GM23338 (cell line): Measurements from ENCODE around the gene YWHAQ. TPM values are rescaled to one million over a fixed set of nuclear protein-coding genes. Genes with fewer than 3 reads are reported as not detected.

Experiments used
- CREB1 ChIP-seq: fragments of 250-450 bp; sonication (Bioruptor Pico); IDR thresholded peaks from 2 replicates; pipeline ENCODE4 v1.5.0; 2020; ENCODE audit warnings: low read depth, mild to moderate bottlenecking, moderate library complexity
- EZH2 ChIP-seq: fragments of 200-600 bp; sonication (generic); IDR thresholded peaks from one replicate; pipeline ENCODE4 v1.8.0; 2017; ENCODE audit warnings: antibody characterized with exemption, mild to moderate bottlenecking, low read depth; ENCODE audit not compliant: unreplicated experiment
- EZH2phosphoT487 ChIP-seq: fragments of 200-600 bp; sonication (generic); IDR thresholded peaks from one replicate; pipeline ENCODE4 v1.8.1; 2018; ENCODE audit warnings: antibody characterized with exemption; ENCODE audit not compliant: unreplicated experiment
- JUNB ChIP-seq: IDR thresholded peaks from one replicate; pipeline ENCODE4 v1.6.1; 2016; ENCODE audit warnings: antibody characterized with exemption; ENCODE audit not compliant: unreplicated experiment
- POLR2AphosphoS5 ChIP-seq: IDR thresholded peaks from 2 replicates; pipeline ENCODE4 v1.6.1; 2016; ENCODE audit warnings: antibody characterized with exemption, low read depth
- STAT1 ChIP-seq: IDR thresholded peaks from one replicate; pipeline ENCODE4 v1.6.1; 2016; ENCODE audit warnings: antibody characterized with exemption; ENCODE audit not compliant: unreplicated experiment
- ZNF114 ChIP-seq: fragments of 250-450 bp; sonication (Bioruptor Pico); IDR thresholded peaks from 2 replicates; pipeline ENCODE4 v1.5.0; 2020; ENCODE audit warnings: mild to moderate bottlenecking, moderate library complexity
- ZNF331 ChIP-seq: fragments of 250-450 bp; sonication (Bioruptor Pico); IDR thresholded peaks from 2 replicates; pipeline ENCODE4 v1.5.0; 2020; ENCODE audit warnings: low read depth, mild to moderate bottlenecking, moderate library complexity
- polyA plus RNA-seq: library from polyadenylated mRNA; unstranded; fragments of >200 nt; fragmentation: Nextera tagmentation; extraction: Ambion mirVana; gene quantifications from 2 replicates; pipeline ENCODE4 v1.2.1, GENCODE V29; 2016
- total RNA-seq: library from RNA; depleted of rRNA; stranded (reverse); fragments of >200 nt; shearing (Covaris generic); gene quantifications from 2 replicates; pipeline ENCODE4 v1.2.3, GENCODE V29; 2014
- TF ChIP-seq, protein P1 (sequence below): fragments of 250-450 bp; sonication (Bioruptor Pico); IDR thresholded peaks from 2 replicates; pipeline ENCODE4 v1.5.0; 2020; ENCODE audit warnings: mild to moderate bottlenecking, moderate library complexity
- TF ChIP-seq, protein P2 (sequence below): IDR thresholded peaks from one replicate; pipeline ENCODE4 v1.6.1; 2018; ENCODE audit warnings: antibody characterized with exemption; ENCODE audit not compliant: unreplicated experiment

YWHAQ gene
- total and polyA plus RNA-seq, 2 experiments from 2014 or later = 295 to 464 TPM

DNA sequence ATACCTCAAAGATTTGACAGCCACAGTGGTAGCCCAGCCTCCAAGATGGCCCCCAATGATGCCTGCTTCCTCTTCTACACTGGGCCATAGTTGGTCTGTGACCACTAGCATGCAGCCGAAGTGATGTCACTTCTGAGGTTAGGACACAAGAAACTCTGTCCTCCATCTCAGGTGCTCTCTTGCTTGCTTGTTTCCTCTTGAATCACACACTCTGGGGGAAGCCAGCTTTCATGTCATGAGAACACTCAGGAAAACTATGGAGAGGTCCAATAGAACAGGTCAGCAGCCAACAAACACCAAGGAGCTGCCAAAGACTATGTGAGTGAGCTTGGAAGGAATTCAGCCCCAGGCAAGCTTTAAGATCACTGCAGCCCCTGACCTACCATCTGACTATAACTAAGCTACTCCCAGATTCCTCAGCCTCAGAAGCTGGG, 71.8 kb downstream of the YWHAQ start (continued):
- TF ChIP-seq, protein P1, sequence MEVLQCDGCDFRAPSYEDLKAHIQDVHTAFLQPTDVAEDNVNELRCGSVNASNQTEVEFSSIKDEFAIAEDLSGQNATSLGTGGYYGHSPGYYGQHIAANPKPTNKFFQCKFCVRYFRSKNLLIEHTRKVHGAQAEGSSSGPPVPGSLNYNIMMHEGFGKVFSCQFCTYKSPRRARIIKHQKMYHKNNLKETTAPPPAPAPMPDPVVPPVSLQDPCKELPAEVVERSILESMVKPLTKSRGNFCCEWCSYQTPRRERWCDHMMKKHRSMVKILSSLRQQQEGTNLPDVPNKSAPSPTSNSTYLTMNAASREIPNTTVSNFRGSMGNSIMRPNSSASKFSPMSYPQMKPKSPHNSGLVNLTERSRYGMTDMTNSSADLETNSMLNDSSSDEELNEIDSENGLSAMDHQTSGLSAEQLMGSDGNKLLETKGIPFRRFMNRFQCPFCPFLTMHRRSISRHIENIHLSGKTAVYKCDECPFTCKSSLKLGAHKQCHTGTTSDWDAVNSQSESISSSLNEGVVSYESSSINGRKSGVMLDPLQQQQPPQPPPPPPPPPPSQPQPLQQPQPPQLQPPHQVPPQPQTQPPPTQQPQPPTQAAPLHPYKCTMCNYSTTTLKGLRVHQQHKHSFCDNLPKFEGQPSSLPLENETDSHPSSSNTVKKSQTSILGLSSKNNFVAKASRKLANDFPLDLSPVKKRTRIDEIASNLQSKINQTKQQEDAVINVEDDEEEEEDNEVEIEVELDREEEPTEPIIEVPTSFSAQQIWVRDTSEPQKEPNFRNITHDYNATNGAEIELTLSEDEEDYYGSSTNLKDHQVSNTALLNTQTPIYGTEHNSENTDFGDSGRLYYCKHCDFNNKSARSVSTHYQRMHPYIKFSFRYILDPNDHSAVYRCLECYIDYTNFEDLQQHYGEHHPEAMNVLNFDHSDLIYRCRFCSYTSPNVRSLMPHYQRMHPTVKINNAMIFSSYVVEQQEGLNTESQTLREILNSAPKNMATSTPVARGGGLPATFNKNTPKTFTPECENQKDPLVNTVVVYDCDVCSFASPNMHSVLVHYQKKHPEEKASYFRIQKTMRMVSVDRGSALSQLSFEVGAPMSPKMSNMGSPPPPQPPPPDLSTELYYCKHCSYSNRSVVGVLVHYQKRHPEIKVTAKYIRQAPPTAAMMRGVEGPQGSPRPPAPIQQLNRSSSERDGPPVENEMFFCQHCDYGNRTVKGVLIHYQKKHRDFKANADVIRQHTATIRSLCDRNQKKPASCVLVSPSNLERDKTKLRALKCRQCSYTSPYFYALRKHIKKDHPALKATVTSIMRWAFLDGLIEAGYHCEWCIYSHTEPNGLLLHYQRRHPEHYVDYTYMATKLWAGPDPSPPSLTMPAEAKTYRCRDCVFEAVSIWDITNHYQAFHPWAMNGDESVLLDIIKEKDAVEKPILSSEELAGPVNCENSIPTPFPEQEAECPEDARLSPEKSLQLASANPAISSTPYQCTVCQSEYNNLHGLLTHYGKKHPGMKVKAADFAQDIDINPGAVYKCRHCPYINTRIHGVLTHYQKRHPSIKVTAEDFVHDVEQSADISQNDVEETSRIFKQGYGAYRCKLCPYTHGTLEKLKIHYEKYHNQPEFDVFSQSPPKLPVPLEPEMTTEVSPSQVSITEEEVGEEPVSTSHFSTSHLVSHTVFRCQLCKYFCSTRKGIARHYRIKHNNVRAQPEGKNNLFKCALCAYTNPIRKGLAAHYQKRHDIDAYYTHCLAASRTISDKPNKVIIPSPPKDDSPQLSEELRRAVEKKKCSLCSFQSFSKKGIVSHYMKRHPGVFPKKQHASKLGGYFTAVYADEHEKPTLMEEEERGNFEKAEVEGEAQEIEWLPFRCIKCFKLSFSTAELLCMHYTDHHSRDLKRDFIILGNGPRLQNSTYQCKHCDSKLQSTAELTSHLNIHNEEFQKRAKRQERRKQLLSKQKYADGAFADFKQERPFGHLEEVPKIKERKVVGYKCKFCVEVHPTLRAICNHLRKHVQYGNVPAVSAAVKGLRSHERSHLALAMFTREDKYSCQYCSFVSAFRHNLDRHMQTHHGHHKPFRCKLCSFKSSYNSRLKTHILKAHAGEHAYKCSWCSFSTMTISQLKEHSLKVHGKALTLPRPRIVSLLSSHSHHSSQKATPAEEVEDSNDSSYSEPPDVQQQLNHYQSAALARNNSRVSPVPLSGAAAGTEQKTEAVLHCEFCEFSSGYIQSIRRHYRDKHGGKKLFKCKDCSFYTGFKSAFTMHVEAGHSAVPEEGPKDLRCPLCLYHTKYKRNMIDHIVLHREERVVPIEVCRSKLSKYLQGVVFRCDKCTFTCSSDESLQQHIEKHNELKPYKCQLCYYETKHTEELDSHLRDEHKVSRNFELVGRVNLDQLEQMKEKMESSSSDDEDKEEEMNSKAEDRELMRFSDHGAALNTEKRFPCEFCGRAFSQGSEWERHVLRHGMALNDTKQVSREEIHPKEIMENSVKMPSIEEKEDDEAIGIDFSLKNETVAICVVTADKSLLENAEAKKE = no peak
- TF ChIP-seq CREB1 (CRISPR knock-in tag) (no peak), EZH2phosphoT487 (no peak), ZNF114 (no peak), POLR2AphosphoS5 (no peak), STAT1 (no peak), JUNB (no peak), ZNF331 (CRISPR knock-in tag) (no peak), EZH2 (no peak)
- TF ChIP-seq, protein P2, sequence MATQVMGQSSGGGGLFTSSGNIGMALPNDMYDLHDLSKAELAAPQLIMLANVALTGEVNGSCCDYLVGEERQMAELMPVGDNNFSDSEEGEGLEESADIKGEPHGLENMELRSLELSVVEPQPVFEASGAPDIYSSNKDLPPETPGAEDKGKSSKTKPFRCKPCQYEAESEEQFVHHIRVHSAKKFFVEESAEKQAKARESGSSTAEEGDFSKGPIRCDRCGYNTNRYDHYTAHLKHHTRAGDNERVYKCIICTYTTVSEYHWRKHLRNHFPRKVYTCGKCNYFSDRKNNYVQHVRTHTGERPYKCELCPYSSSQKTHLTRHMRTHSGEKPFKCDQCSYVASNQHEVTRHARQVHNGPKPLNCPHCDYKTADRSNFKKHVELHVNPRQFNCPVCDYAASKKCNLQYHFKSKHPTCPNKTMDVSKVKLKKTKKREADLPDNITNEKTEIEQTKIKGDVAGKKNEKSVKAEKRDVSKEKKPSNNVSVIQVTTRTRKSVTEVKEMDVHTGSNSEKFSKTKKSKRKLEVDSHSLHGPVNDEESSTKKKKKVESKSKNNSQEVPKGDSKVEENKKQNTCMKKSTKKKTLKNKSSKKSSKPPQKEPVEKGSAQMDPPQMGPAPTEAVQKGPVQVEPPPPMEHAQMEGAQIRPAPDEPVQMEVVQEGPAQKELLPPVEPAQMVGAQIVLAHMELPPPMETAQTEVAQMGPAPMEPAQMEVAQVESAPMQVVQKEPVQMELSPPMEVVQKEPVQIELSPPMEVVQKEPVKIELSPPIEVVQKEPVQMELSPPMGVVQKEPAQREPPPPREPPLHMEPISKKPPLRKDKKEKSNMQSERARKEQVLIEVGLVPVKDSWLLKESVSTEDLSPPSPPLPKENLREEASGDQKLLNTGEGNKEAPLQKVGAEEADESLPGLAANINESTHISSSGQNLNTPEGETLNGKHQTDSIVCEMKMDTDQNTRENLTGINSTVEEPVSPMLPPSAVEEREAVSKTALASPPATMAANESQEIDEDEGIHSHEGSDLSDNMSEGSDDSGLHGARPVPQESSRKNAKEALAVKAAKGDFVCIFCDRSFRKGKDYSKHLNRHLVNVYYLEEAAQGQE = no peak
